ENCODE results near the gene CFHR4. TPM values are rescaled to one million over a fixed set of nuclear protein-coding genes. Genes with fewer than 3 reads are reported as not detected.
"Not testable (repeated sequence)": the region's sequence is repeated elsewhere in the genome, so short reads cannot be mapped to it uniquely, and the experiment has no call there.

The CFHR4 gene
- total RNA-seq, 1 donor from 2014 or later: not detected

DNA sequence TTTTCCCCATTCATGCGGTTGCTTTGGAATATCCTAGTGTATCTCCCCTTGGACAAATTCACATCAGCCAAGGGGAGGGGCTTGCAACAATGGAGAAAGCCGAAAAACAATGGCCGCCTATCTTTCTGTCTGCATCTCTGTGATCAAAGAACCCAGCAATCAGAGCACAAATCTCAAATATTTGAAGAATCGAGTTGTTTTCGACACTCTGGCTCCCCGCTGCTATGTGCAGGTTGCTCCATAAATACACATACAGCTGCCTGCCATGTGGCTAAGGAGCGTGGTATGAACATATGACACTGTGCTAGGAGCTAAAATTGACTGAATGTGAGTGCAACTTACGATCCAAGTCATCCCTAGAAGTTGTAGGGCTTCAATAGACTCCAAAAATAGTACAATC lies 8.5 kb downstream of the CFHR4 start:
- Mint-ChIP-seq H3K9me3 (no peaks in the 10 kb centered on the region), H3K36me3 (ENCODE audit: low read depth) (no peaks in the 10 kb centered on the region)

GRCh38 chr1:196897158-196897828 lies 9.4 kb downstream of the CFHR4 start:
- Mint-ChIP-seq H3K36me3 (ENCODE audit: low read depth) (no peaks in the 10 kb centered on the region), H3K27ac (no peak overlapping the region), H3K4me3 (no peak overlapping the region), H3K27me3 (peaks cover 10% of the 10 kb centered on the region), H3K9me3 (no peaks in the 10 kb centered on the region), H3K4me1 (no peaks in the 10 kb centered on the region)
- intact Hi-C loops (cut with micrococcal nuclease): no loop called here
- no peak for DNase-seq

More for the DNA sequence above, 8.5 kb downstream of the CFHR4 start:
- DNase-seq: no peak
- Mint-ChIP-seq H3K4me3 (no peak overlapping the region), H3K4me1 (no peaks in the 10 kb centered on the region), H3K27ac (no peak overlapping the region), H3K27me3 (peaks cover 10% of the 10 kb centered on the region)
- intact Hi-C loops (cut with micrococcal nuclease): no loop called here

DNA sequence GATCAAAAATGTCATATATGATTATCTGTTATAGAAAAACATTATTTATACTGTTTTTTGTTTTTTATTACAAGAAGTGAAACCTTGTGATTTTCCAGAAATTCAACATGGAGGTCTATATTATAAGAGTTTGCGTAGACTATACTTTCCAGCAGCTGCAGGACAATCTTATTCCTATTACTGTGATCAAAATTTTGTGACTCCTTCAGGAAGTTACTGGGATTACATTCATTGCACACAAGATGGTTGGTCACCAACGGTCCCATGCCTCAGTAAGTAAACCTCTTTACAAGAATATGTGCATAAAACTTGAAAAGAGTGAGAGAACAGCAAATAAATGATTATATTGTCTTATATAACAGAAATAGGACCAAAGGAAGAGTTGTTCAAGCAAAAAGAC lies 14.5 kb downstream of the CFHR4 start:
- no peaks in the 10 kb centered on the region for H3K4me1 Mint-ChIP-seq
- no peak for DNase-seq
- no peak overlapping the region for H3K27ac Mint-ChIP-seq
- peaks cover 8% of the 10 kb centered on the region for H3K27me3 Mint-ChIP-seq
- no peaks in the 10 kb centered on the region for H3K36me3 Mint-ChIP-seq (ENCODE audit: low read depth)
- intact Hi-C loops (cut with micrococcal nuclease): no loop called here
- no peak overlapping the region for H3K4me3 Mint-ChIP-seq
- H3K9me3 Mint-ChIP-seq: no peaks in the 10 kb centered on the region

DNA sequence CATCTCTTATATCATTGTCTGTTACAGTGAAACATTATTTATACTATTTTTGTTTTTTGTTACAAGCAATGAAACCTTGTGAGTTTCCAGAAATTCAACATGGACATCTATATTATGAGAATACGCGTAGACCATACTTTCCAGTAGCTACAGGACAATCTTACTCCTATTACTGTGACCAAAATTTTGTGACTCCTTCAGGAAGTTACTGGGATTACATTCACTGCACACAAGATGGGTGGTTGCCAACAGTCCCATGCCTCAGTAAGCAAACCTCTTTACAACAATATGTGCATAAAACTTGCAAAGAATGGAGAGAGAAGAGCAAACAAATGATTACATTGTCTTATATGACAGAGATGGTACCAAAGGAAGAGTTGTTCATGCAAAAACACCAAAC lies 22.4 kb downstream of the CFHR4 start:
- Mint-ChIP-seq H3K9me3 (no peaks in the 10 kb centered on the region), H3K36me3 (ENCODE audit: low read depth) (no peaks in the 10 kb centered on the region), H3K4me3 (no peak overlapping the region), H3K27me3 (no peaks in the 10 kb centered on the region), H3K4me1 (no peaks in the 10 kb centered on the region), H3K27ac (no peak overlapping the region)
- intact Hi-C loops (cut with micrococcal nuclease): no loop called here
- no peak for DNase-seq

DNA sequence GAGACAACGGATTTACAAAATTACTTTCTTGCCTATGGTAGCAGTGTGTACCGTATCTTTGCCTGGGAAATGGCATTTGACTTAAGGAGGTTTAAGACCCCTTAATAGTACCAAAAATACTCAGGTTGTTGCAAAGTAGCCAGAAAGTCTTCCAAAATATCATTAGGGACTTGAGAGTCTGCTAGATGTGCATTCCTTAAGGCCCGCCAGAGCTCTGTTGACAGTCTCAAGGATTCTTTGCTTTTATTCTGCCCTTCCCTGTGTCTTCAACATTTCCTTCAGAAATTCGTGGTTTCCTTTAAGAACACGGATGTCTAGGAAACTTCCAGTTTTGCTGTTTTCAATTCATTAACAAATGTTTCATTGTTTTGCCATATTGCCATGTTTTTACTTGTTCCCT lies 24.4 kb downstream of the CFHR4 start:
- H3K9me3 Mint-ChIP-seq, H3K27me3 Mint-ChIP-seq: not testable (repeated sequence)

GRCh38 chr1:196926839-196927238 lies 39.0 kb downstream of the CFHR4 start:
- intact Hi-C loops (cut with micrococcal nuclease); H3K27ac Mint-ChIP-seq; H3K36me3 Mint-ChIP-seq (ENCODE audit: low read depth); H3K9me3 Mint-ChIP-seq; DNase-seq; H3K4me1 Mint-ChIP-seq; H3K27me3 Mint-ChIP-seq; H3K4me3 Mint-ChIP-seq: not testable (repeated sequence)

More for the DNA sequence above, 24.4 kb downstream of the CFHR4 start:
- H3K27ac Mint-ChIP-seq; H3K36me3 Mint-ChIP-seq (ENCODE audit: low read depth); H3K4me3 Mint-ChIP-seq; H3K4me1 Mint-ChIP-seq; intact Hi-C loops (cut with micrococcal nuclease); DNase-seq: not testable (repeated sequence)

DNA sequence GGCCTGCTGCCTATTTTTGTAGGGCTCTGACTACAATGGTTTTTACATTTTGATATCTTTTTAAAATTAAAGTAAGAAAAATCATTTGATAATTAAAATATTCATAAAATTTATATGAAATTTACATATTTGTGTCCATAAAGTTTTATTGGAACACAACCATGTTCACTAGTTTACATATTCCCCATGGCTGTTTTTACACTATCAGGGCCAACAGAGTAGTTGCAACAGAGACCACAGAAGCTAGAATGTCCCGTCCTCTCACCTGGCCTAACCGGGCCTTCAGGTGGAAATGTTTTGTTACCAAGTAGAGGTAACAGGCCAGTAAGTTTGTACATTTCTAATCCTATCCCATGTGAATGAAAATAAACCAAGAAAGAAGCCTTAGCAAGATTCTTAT lies 45.0 kb downstream of the CFHR4 start:
- H3K27me3 Mint-ChIP-seq; DNase-seq; H3K4me3 Mint-ChIP-seq; H3K4me1 Mint-ChIP-seq; intact Hi-C loops (cut with micrococcal nuclease); H3K9me3 Mint-ChIP-seq; H3K36me3 Mint-ChIP-seq (ENCODE audit: low read depth); H3K27ac Mint-ChIP-seq: not testable (repeated sequence)

- H3K9me3 Mint-ChIP-seq: no peaks in the 10 kb centered on the region
- no peaks in the 10 kb centered on the region for H3K4me1 Mint-ChIP-seq
- no peaks in the 10 kb centered on the region for H3K27me3 Mint-ChIP-seq
- no peak for DNase-seq
- no peak overlapping the region for H3K4me3 Mint-ChIP-seq
- intact Hi-C loops (cut with micrococcal nuclease): no loop called here
- no peak overlapping the region for H3K27ac Mint-ChIP-seq
- no peaks in the 10 kb centered on the region for H3K36me3 Mint-ChIP-seq (ENCODE audit: low read depth)
Observed at GRCh38 chr1:196933531-196934189, 45.8 kb downstream of the CFHR4 start.

- not testable (repeated sequence) for H3K27me3 Mint-ChIP-seq; H3K27ac Mint-ChIP-seq; H3K4me3 Mint-ChIP-seq; H3K4me1 Mint-ChIP-seq; H3K9me3 Mint-ChIP-seq; DNase-seq; H3K36me3 Mint-ChIP-seq (ENCODE audit: low read depth)
- intact Hi-C loops (cut with micrococcal nuclease): loop anchor here (10.0 kb wide), 1 partner anchor 127 kb away; the partner anchor contains the start of gene CFHR1
Observed at GRCh38 chr1:196941474-196941873, 53.6 kb downstream of the CFHR4 start.

DNA sequence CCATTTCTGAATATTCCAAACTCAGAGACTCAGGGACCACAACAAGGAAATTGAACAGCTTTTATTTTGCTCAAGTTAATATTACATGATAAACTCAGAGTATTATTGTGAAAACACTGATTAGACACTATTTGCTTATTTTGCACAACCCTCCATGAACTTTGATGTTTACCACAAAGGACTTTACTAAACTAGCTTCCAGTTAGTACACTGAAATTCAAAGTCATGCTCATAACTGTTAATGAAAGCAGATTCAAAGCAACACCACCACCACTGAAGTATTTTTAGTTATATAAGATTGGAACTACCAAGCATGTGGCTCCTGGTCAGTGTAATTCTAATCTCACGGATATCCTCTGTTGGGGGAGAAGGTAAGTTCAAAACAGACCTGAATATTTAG lies 55.7 kb downstream of the CFHR4 start, which contains the start of gene CFHR2:
Gene CFHR2 (plus strand): TSS at position 171 of the 400 bp plus-strand sequence. CDS start 143 bp downstream, at position 314.
- not testable (repeated sequence) for H3K27ac Mint-ChIP-seq; H3K9me3 Mint-ChIP-seq; H3K4me3 Mint-ChIP-seq; H3K27me3 Mint-ChIP-seq; H3K4me1 Mint-ChIP-seq; DNase-seq; H3K36me3 Mint-ChIP-seq (ENCODE audit: low read depth)
- intact Hi-C loops (cut with micrococcal nuclease): loop anchor here (10.0 kb wide), 1 partner anchor 129 kb away; the partner anchor contains the start of gene CFHR1

- H3K9me3 Mint-ChIP-seq: peaks cover 3% of the 10 kb centered on the region
- H3K4me1 Mint-ChIP-seq: no peaks in the 10 kb centered on the region
- H3K4me3 Mint-ChIP-seq: no peak overlapping the region
- intact Hi-C loops (cut with micrococcal nuclease): no loop called here
- no peak for DNase-seq
- H3K27ac Mint-ChIP-seq: no peak overlapping the region
- no peaks in the 10 kb centered on the region for H3K27me3 Mint-ChIP-seq
- H3K36me3 Mint-ChIP-seq (ENCODE audit: low read depth): no peaks in the 10 kb centered on the region
Observed at GRCh38 chr1:196951711-196952394, 64.0 kb downstream of the CFHR4 start.

DNA sequence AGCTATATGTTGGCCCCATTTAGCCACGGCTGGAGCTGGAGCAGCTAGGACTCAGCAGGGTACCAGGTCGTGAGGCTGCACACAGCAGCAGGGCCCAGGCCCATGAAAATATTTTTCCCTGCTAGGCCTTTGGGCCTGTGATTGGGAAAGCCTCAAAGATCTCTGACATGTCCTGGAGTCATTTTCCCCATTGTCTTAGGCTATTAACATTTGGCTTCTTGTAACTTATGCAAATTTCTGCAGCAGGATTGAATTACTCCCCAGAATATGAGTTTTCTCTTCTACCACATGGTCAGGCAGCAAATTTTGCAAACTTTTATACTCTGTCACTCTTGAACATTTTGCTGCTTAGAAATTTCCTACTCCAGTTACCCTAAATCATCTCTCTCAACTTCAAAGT lies 66.9 kb downstream of the CFHR4 start:
- intact Hi-C loops (cut with micrococcal nuclease): no loop called here
- Mint-ChIP-seq H3K27ac (no peak overlapping the region), H3K4me1 (no peaks in the 10 kb centered on the region), H3K36me3 (ENCODE audit: low read depth) (no peaks in the 10 kb centered on the region), H3K4me3 (no peak overlapping the region), H3K9me3 (peaks cover 3% of the 10 kb centered on the region), H3K27me3 (no peaks in the 10 kb centered on the region)
- no peak for DNase-seq

DNA sequence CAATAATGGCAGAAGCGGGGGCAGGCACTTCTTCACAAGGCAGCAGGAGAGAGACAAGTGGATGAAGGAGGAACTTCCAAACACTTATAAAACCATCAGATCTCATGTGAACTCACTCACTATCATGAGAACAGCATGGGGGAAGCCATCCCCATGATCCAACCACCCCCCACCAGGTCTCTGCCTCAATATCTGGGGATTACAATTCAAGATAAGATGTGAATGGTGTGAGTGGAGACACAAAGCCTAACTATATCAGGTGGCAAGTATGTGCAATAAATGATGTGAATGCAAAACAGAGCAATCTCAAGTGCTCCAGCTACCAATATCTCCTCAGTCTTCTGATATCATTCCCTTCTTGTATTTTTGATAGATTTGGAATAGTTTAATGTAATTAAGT lies 68.1 kb downstream of the CFHR4 start:
- Mint-ChIP-seq H3K4me1 (no peaks in the 10 kb centered on the region), H3K36me3 (ENCODE audit: low read depth) (no peaks in the 10 kb centered on the region), H3K27me3 (no peaks in the 10 kb centered on the region)

GRCh38 chr1:196960854-196961253 lies 73.0 kb downstream of the CFHR4 start:
- Mint-ChIP-seq H3K4me3 (no peak overlapping the region), H3K27ac (no peak overlapping the region), H3K4me1 (no peaks in the 10 kb centered on the region), H3K9me3 (peaks cover 3% of the 10 kb centered on the region), H3K27me3 (no peaks in the 10 kb centered on the region), H3K36me3 (ENCODE audit: low read depth) (no peaks in the 10 kb centered on the region)
- DNase-seq: no peak
- intact Hi-C loops (cut with micrococcal nuclease): no loop called here

More for the DNA sequence above, 68.1 kb downstream of the CFHR4 start:
- peaks cover 3% of the 10 kb centered on the region for H3K9me3 Mint-ChIP-seq
- H3K27ac Mint-ChIP-seq: no peak overlapping the region
- H3K4me3 Mint-ChIP-seq: no peak overlapping the region
- no peak for DNase-seq
- intact Hi-C loops (cut with micrococcal nuclease): no loop called here

Measured in activated CD4-positive, alpha-beta T cell treated with anti-CD3 and anti-CD28 coated beads, Interleukin-2, amount 10 ng/mL, durations not matched to agents 24 days and 14 days (primary cell).